Psoas muscle (tissue), 8 donors: ENCODE results near the gene SLC6A19. TPM values are rescaled to one million over a fixed set of nuclear protein-coding genes. Genes with fewer than 3 reads are reported as not detected.
A peak's percentile ranks its signal among the peaks of the same experiment; 100 is the strongest.

Experiments used
- ATAC-seq, 4 donors: fragments of 200-7000 bp; cut with Tn5 transposase; one replicate each; pipeline ENCODE4 v1.9.1; 2020; ENCODE audit warnings: moderate library complexity in 3 of 4, mild to moderate bottlenecking in 2 of 4
- DNase-seq, 2 donors: peaks; one replicate each; pipeline ENCODE4 v3.0.0-alpha.2; 2020
- H3K27ac ChIP-seq: fragments of 200-600 bp; one replicate; pipeline ENCODE4 v1.8.0; 2022
- H3K27me3 ChIP-seq, 3 donors: fragments of 200-600 bp in 1 of 3; one replicate each; pipeline versions ENCODE4 v1.6.1 to v1.8.0; 2013 to 2022; ENCODE audit warnings: low read length in 2 of 3, mild to moderate bottlenecking in 2 of 3, moderate library complexity in 1 of 3; ENCODE audit not compliant: insufficient read depth in 3 of 3
- H3K36me3 ChIP-seq, 2 donors: fragments of 200-600 bp in 1 of 2; one replicate each; pipeline versions ENCODE4 v1.6.1 to v1.8.0; 2013 to 2022; ENCODE audit warnings: low read depth in 1 of 2, mild to moderate bottlenecking in 1 of 2, moderate library complexity in 1 of 2; ENCODE audit not compliant: insufficient read depth in 1 of 2
- H3K4me1 ChIP-seq: fragments of 200-600 bp; one replicate; pipeline ENCODE4 v1.8.0; 2022
- H3K4me3 ChIP-seq: fragments of 200-600 bp; one replicate; pipeline ENCODE4 v1.8.0; 2022; ENCODE audit warnings: mild to moderate bottlenecking
- H3K9me3 ChIP-seq: fragments of 200-600 bp; one replicate; pipeline ENCODE4 v1.8.0; 2022
- CTCF ChIP-seq: fragments of 200-600 bp; IDR thresholded peaks from one replicate; pipeline ENCODE4 v1.8.0; 2022; ENCODE audit warnings: antibody characterized with exemption
- WGBS, 3 donors: extraction: QIAGEN DNeasy Blood & Tissue Kit; methylation state at CpG; one replicate each; pipeline versions ENCODE4 v1.1.6 to v1.1.7; 2013; 5-methylcytosine and 5-hydroxymethylcytosine counted together
- intact Hi-C, 2 donors: fragments of 100-400 bp; cut with DNase I; formaldehyde crosslinking; loops; one replicate each; pipeline versions ENCODE4 v1.11.0 to v1.14.2; 2022
- polyA plus RNA-seq, 3 donors: library from polyadenylated mRNA; stranded (reverse); fragments of 200-250 nt; gene quantifications; one replicate each; pipeline ENCODE4 v1.2.3, GENCODE V29; 2013
- total RNA-seq, 4 donors: library from RNA; stranded (reverse); fragmentation: NEBNext Ultra II Directional in 2 of 4; extraction: Animal tissue kit (Norgen Biotek cat#: 25700) in 2 of 4; gene quantifications; one replicate each; pipeline versions ENCODE4 v1.2.1 to v1.2.4, GENCODE V29; 2021 to 2023
- donor health status: healthy with polysubstance abuse.
- donor health status: DM: no; HTN: no; CAD: no; lungs with moderate emphysema.
- donor health status: Bipolar disorder and iron deficiency.
- donor health status: healthy.
- donor health status: DM: yes; HTN: yes; CAD: no.
- donor health status: DM: no; HTN: no; CAD: no.
- donor health status: DM: no; HTN: no; CAD: no.
- donor health status: DM: yes; HTN: yes; CAD: no.

Gene SLC6A19
- total and polyA plus RNA-seq, 7 donors, result 0.03 to 0.08 TPM; not detected in 5

GRCh38 chr5:1210832-1211251 is 9.4 kb downstream of the SLC6A19 start:
- H3K27me3 ChIP-seq, result peaks cover 0 to 41% (median 6%) of the 10 kb centered on the region in 3 donors
- H3K4me3 ChIP-seq, result no peak overlapping the region
- intact Hi-C loops, result no loop called here
- WGBS, 3 donors, result 83 to 86% (median 84%) methylated on average over 21 of the region's 21 CpGs
- DNase-seq (peak in 1 of 2 donors; percentile 20), ATAC-seq (no peak)
- no peaks in the 10 kb centered on the region for H3K9me3 ChIP-seq
- H3K36me3 ChIP-seq, result no peaks in the 10 kb centered on the region
- no peaks in the 10 kb centered on the region for H3K4me1 ChIP-seq
- no peak overlapping the region for H3K27ac ChIP-seq
- no peak for TF ChIP-seq CTCF

GRCh38 chr5:1211701-1212100 is 10.3 kb downstream of the SLC6A19 start:
- ATAC-seq, result no peak
- H3K36me3 ChIP-seq, result no peaks in the 10 kb centered on the region
- H3K4me1 ChIP-seq, result no peaks in the 10 kb centered on the region
- H3K9me3 ChIP-seq, result no peaks in the 10 kb centered on the region
- intact Hi-C loops, result no loop called here
- H3K27ac ChIP-seq, result no peak overlapping the region
- peaks cover 0 to 38% (median 7%) of the 10 kb centered on the region in 3 donors for H3K27me3 ChIP-seq
- WGBS, 3 donors, result 94 to 98% (median 96%) methylated on average over 9 of the region's 9 CpGs
- DNase-seq, result peak in 1 of 2 donors; percentile 2
- no peak for TF ChIP-seq CTCF
- no peak overlapping the region for H3K4me3 ChIP-seq

- Histone ChIP-seq H3K36me3 (no peaks in the 10 kb centered on the region), H3K4me1 (no peaks in the 10 kb centered on the region), H3K4me3 (no peak overlapping the region), H3K27me3 (peaks cover 0 to 32% (median 5%) of the 10 kb centered on the region in 3 donors), H3K27ac (no peak overlapping the region), H3K9me3 (no peaks in the 10 kb centered on the region)
- no peak for ATAC-seq
- no peak for TF ChIP-seq CTCF
- WGBS, 3 donors, result 87 to 94% (median 91%) methylated on average over 20 of the region's 20 CpGs
- intact Hi-C loops, result no loop called here
- DNase-seq, result peak; percentile 7 to 15
Measured at GRCh38 chr5:1212271-1212670, 10.9 kb downstream of the SLC6A19 start.

- no peak for ATAC-seq
- H3K9me3 ChIP-seq, result no peaks in the 10 kb centered on the region
- intact Hi-C loops, result no loop called here
- H3K4me3 ChIP-seq, result no peak overlapping the region
- 86 to 94% (median 87%) methylated on average over 16 to 18 of the region's 18 CpGs for WGBS, 3 donors
- peak; percentile 11 to 50 for DNase-seq
- H3K4me1 ChIP-seq, result no peaks in the 10 kb centered on the region
- peaks cover 0 to 26% (median 5%) of the 10 kb centered on the region in 3 donors for H3K27me3 ChIP-seq
- no peak for TF ChIP-seq CTCF
- H3K27ac ChIP-seq, result no peak overlapping the region
- no peaks in the 10 kb centered on the region for H3K36me3 ChIP-seq
Measured at GRCh38 chr5:1212881-1213280, 11.5 kb downstream of the SLC6A19 start.

GRCh38 chr5:1213508-1214162 is 12.2 kb downstream of the SLC6A19 start:
- WGBS, 3 donors, result 83 to 86% (median 85%) methylated on average over 23 to 25 of the region's 25 CpGs
- no peaks in the 10 kb centered on the region for H3K36me3 ChIP-seq
- H3K27ac ChIP-seq, result no peak overlapping the region
- no peaks in the 10 kb centered on the region for H3K9me3 ChIP-seq
- no peak for ATAC-seq
- TF ChIP-seq CTCF, result no peak
- no peak overlapping the region for H3K4me3 ChIP-seq
- H3K27me3 ChIP-seq, result peaks cover 0 to 18% (median 4%) of the 10 kb centered on the region in 3 donors
- intact Hi-C loops, result no loop called here
- DNase-seq, result peak; percentile 5 to 27
- no peaks in the 10 kb centered on the region for H3K4me1 ChIP-seq
